DMS53 treated with DMSO at 0.1 percent for 48 hours (cell line): Measurements from ENCODE around the gene ZBTB7C.

Source experiments
- DNase-seq: peaks from one replicate; lab custom pipeline; 2025; ENCODE audit not compliant: unreplicated experiment; lab: John Stamatoyannopoulos, UW

Gene ZBTB7C

GRCh38 chr18:48418539-48419276, 9.5 kb upstream of the ZBTB7C start:
- no peak for DNase-seq

- no peak for DNase-seq
These were observed 8.8 kb upstream of the ZBTB7C start for GRCh38 chr18:48417985-48418384.

- no peak for DNase-seq
These were observed 4.2 kb upstream of the ZBTB7C start for GRCh38 chr18:48413342-48413741.

GRCh38 chr18:48412339-48412929, 3.3 kb upstream of the ZBTB7C start:
- DNase-seq, result peak; percentile 80

GRCh38 chr18:48410095-48410920, 1.1 kb upstream of the ZBTB7C start:
- DNase-seq, result peak; percentile 99

GRCh38 chr18:48409591-48410094, 460 bp upstream of the ZBTB7C start:
- peak; percentile 81 for DNase-seq

GRCh38 chr18:48408111-48408726, 964 bp downstream of the ZBTB7C start:
- DNase-seq, result peak; percentile 19

- DNase-seq, result no peak
These were observed 1.8 kb downstream of the ZBTB7C start for GRCh38 chr18:48407358-48407757.

- DNase-seq, result no peak
These were observed 3.2 kb downstream of the ZBTB7C start for GRCh38 chr18:48405978-48406377.

GRCh38 chr18:48404716-48405507, 4.3 kb downstream of the ZBTB7C start:
- no peak for DNase-seq

GRCh38 chr18:48402953-48403352, 6.2 kb downstream of the ZBTB7C start:
- no peak for DNase-seq

- no peak for DNase-seq
These were observed 9.7 kb downstream of the ZBTB7C start for GRCh38 chr18:48399303-48400075.

GRCh38 chr18:48398074-48398473, 11.1 kb downstream of the ZBTB7C start:
- no peak for DNase-seq

GRCh38 chr18:48397021-48397420, 12.2 kb downstream of the ZBTB7C start:
- no peak for DNase-seq

- DNase-seq, result no peak
These were observed 12.6 kb downstream of the ZBTB7C start for GRCh38 chr18:48396561-48396960.

GRCh38 chr18:48395646-48396045, 13.5 kb downstream of the ZBTB7C start:
- no peak for DNase-seq

GRCh38 chr18:48394176-48394575, 15.0 kb downstream of the ZBTB7C start:
- DNase-seq, result no peak

- no peak for DNase-seq
These were observed 15.4 kb downstream of the ZBTB7C start for GRCh38 chr18:48393776-48394175.

- no peak for DNase-seq
These were observed 16.0 kb downstream of the ZBTB7C start for GRCh38 chr18:48393170-48393569.

- DNase-seq, result no peak
These were observed 16.9 kb downstream of the ZBTB7C start for GRCh38 chr18:48392268-48392667.
